ENCODE data around the gene IRAK2.

The IRAK2 gene

GRCh38 chr3:10228248-10228950 lies 63.7 kb downstream of the IRAK2 start:
- no peak for DNase-seq

- DNase-seq = no peak
These were observed 64.9 kb downstream of the IRAK2 start for GRCh38 chr3:10229576-10229975.

GRCh38 chr3:10232137-10232536 lies 67.4 kb downstream of the IRAK2 start:
- no peak for DNase-seq

- DNase-seq = no peak
These were observed 69.3 kb downstream of the IRAK2 start for GRCh38 chr3:10233988-10234387.

GRCh38 chr3:10234526-10235230 lies 70.0 kb downstream of the IRAK2 start:
- DNase-seq = peak; percentile 90

- no peak for DNase-seq
These were observed 70.8 kb downstream of the IRAK2 start for GRCh38 chr3:10235551-10235950.

- DNase-seq = peak; percentile 8
These were observed 73.8 kb downstream of the IRAK2 start for GRCh38 chr3:10238345-10239183.

- DNase-seq = no peak
These were observed 76.1 kb downstream of the IRAK2 start for GRCh38 chr3:10240799-10241198.

GRCh38 chr3:10242182-10243065 lies 77.7 kb downstream of the IRAK2 start:
- DNase-seq = no peak

- no peak for DNase-seq
These were observed 79.3 kb downstream of the IRAK2 start for GRCh38 chr3:10244009-10244408.

- no peak for DNase-seq
These were observed 80.5 kb downstream of the IRAK2 start for GRCh38 chr3:10245081-10245712.

- peak; percentile 44 for DNase-seq
These were observed 83.0 kb downstream of the IRAK2 start for GRCh38 chr3:10247679-10248183.

- DNase-seq = peak; percentile 98
These were observed 83.7 kb downstream of the IRAK2 start, which contains the start of gene TATDN2 for GRCh38 chr3:10248184-10248983. Gene TATDN2, plus strand, starts transcription at chr3:10248459. Its CDS starts 742 bp downstream, at chr3:10249201.

- DNase-seq = peak; percentile 30
These were observed 84.4 kb downstream of the IRAK2 start for GRCh38 chr3:10248984-10249748.

GRCh38 chr3:10249833-10250232 lies 85.1 kb downstream of the IRAK2 start:
- DNase-seq = no peak

- no peak for DNase-seq
These were observed 86.3 kb downstream of the IRAK2 start for GRCh38 chr3:10251006-10251405.

- DNase-seq = no peak
These were observed 89.0 kb downstream of the IRAK2 start for GRCh38 chr3:10253731-10254130.

- DNase-seq = no peak
These were observed 91.1 kb downstream of the IRAK2 start for GRCh38 chr3:10255835-10256234.

GRCh38 chr3:10259036-10259435 lies 94.3 kb downstream of the IRAK2 start:
- no peak for DNase-seq

- no peak for DNase-seq
These were observed 95.1 kb downstream of the IRAK2 start for GRCh38 chr3:10259798-10260197.

Data from NCI-H69 (cell line).